Bronchial epithelial cell (primary cell): ENCODE results near the gene WNT3A. TPM values are rescaled to one million over a fixed set of nuclear protein-coding genes. Genes with fewer than 3 reads are reported as not detected.

Source experiments
- DNase-seq: peaks from one replicate; pipeline ENCODE4 v3.0.0-alpha.2; 2010; ENCODE audit warnings: low read depth
- FAIRE-seq: peaks from 2 replicates; lab custom pipeline; 2011; peaks lifted over from hg19 to GRCh38; lab: Jason Lieb, UNC
- H3K27me3 ChIP-seq: 2 replicates; pipeline ENCODE4 v1.5.1; 2011; ENCODE audit warnings: low read length; ENCODE audit not compliant: control insufficient read depth, insufficient read depth
- H3K36me3 ChIP-seq: 2 replicates; pipeline ENCODE4 v1.5.1; 2011; ENCODE audit warnings: low read length; ENCODE audit not compliant: control insufficient read depth, insufficient read depth
- H3K4me3 ChIP-seq: 2 replicates; pipeline ENCODE4 v1.5.1; 2011; ENCODE audit warnings: mild to moderate bottlenecking, low read depth, low read length, control low read depth
- total RNA-seq: library from RNA; depleted of rRNA; stranded (reverse); fragments of >200 nt; gene quantifications from 2 replicates; pipeline ENCODE4 v1.2.1, GENCODE V29; 2014
- TF ChIP-seq, protein P1 (sequence below): IDR thresholded peaks from 2 replicates; pipeline ENCODE4 v1.5.1; 2011; ENCODE audit warnings: mild to moderate bottlenecking, moderate library complexity, low read length, control low read depth, inconsistent platforms; ENCODE audit not compliant: insufficient read depth, severe bottlenecking

WNT3A gene
- total RNA-seq, 1 donor from 2014 or later = not detected

DNA sequence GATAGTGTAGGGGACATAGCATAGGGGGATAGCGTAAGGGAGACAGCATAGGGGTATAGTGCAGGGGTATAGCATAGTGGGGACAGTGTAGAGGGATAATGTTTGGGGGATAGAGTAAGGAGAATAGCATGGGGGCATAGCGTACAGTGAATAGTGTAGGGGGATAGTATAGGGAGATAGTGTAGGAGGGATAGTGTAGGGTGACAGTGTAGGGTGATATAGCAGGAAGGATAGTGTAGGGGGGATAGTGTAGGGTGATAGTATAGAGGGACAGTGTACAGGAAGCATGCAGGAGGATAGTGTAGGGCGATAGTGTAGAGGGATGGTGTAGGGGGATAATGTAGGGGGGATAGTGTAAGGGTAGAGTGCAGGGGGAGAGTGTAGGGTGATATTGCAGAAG lies 64.1 kb downstream of the WNT3A start:
- H3K36me3 ChIP-seq = no peaks in the 10 kb centered on the region
- TF ChIP-seq, protein P1, sequence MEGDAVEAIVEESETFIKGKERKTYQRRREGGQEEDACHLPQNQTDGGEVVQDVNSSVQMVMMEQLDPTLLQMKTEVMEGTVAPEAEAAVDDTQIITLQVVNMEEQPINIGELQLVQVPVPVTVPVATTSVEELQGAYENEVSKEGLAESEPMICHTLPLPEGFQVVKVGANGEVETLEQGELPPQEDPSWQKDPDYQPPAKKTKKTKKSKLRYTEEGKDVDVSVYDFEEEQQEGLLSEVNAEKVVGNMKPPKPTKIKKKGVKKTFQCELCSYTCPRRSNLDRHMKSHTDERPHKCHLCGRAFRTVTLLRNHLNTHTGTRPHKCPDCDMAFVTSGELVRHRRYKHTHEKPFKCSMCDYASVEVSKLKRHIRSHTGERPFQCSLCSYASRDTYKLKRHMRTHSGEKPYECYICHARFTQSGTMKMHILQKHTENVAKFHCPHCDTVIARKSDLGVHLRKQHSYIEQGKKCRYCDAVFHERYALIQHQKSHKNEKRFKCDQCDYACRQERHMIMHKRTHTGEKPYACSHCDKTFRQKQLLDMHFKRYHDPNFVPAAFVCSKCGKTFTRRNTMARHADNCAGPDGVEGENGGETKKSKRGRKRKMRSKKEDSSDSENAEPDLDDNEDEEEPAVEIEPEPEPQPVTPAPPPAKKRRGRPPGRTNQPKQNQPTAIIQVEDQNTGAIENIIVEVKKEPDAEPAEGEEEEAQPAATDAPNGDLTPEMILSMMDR = no peak
- peaks cover 7% of the 10 kb centered on the region for H3K27me3 ChIP-seq
- no peak overlapping the region for H3K4me3 ChIP-seq
- FAIRE-seq = no peak
- DNase-seq = no peak

DNA sequence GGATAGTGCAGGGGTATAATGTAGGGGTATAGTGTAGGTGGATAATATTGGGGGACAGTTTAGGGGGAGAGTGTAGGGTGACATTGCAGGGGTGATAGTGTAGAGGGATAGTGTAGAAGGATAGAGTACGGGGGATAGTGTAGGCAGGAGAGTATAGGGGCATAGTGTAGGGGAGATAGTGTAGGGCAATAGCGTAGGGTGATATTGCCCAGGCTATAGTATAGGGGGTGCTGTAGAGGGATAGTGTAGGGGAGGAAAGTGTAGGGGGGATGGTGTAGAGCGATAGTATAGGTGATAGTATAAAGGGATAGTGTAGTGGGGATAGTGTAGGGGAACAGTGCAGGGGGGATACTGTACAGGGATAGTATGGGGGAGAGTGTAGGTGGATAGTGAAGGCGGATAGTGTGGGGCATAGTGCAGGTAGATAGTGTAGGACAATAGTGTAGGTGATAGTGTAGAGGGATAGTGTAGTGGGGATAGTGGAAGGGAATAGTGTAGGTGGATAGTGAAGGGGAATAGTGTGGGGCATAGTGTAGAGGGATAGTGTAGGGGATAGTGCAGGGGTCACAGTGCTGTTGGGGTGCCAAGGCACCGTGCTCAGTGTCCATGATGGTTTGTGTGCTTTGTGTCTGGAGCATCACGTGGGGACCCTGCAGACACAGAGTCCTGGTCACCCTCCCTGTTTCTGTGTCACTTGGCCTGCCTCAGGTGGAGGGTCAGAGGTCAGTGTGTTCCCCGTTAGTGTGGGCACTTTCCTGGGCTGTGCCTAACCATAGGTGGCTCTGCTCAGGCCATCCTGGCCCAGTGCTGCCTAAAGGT lies 65.2 kb downstream of the WNT3A start:
- H3K27me3 ChIP-seq = peaks cover 3% of the 10 kb centered on the region
- FAIRE-seq = peak; percentile 82
- TF ChIP-seq, protein P1 = no peak
- no peak overlapping the region for H3K4me3 ChIP-seq
- DNase-seq = no peak
- no peaks in the 10 kb centered on the region for H3K36me3 ChIP-seq

DNA sequence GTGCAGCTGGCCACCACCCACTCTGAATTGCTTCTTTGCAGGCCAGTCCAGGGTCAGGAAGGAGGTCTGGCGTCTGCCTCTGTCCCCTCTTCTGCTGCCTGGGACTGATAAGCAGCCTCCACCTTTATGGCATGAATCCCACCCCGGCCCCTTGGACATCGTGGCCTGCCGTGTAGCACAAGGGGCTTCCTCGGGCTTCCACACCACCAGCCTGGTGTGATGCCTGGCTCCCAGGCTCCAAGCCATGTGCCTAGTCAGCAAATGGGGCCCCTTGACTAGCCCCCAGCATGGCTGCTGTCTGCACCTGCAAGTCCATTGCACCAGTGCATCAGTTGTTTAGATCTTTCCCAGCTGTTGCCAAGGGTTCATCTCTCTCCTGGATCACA lies 65.9 kb downstream of the WNT3A start:
- TF ChIP-seq, protein P1 = no peak
- DNase-seq (no peak), FAIRE-seq (no peak)
- no peaks in the 10 kb centered on the region for H3K27me3 ChIP-seq
- H3K36me3 ChIP-seq = no peaks in the 10 kb centered on the region
- H3K4me3 ChIP-seq = no peak overlapping the region

DNA sequence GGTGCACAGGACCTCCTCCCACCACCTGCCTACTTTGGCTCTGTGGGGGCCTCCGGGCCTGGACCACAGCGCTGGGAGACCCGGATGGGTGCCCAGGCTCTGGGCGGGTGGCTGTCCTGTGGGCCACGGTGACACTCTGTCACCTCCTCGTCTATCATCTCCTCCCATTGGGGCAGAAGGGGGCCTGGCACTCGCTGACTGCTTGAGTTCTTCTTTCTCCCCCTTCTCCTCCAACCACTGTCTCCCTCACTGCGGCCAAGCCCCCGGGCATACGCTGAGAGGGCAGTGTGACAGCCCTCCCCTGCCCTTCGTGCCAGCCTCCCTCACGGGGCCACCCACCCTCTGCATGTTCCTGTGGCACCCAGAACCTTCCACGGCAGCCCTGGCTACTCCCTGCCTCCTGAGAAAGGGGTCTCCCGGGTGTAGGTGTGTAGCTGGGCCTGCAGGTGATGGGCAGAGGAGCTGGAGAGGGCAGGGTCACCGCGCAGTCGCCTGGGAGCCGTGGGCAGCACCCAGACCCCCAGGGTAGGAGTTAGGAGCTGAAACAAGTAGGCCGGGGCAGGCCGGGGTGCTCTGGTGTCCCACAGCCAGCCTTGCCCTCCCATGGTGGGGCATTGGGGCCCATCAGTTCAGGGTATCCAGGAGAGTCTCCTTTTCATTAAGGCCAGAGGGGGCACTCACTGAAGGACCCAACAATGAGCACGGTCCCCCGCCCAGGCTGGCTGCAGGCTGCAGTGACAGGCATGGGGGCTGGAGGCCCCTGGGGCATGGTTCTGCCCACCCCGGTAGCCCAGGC lies 66.5 kb downstream of the WNT3A start:
- TF ChIP-seq, protein P1 = no peak
- FAIRE-seq = no peak

DNA sequence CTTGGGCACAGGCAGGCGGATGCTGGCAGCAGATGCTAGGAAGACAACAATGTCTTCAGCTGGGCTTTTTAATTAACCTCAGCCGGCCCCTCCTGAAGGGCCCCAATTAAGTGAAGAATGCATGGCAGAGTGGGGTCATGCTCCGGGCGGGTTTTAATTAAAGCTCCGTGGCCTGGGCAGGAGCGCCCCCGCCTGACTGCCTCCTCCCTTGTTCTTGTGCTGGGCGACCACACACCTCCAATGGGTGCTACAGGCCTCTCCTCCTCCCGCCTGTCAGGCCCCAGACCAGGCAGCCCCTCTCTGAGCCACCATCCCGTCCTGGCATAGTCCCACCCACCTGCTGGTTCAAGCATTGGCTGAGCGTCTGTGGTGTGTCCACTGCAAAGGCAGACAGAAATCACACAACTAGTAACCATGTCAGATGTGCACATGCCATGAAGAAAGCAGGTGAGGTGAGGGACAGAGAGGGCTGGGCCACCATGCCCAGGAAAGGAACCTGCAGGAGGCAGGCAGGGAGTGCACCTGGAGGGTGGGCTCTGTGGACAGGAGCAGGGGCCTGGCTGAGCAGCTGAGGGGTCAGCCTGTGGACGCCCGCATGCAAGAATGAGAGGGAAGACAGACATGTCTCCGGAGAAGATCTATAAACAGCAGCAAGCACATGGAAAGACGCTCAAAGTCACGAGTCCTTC lies 67.2 kb downstream of the WNT3A start:
- FAIRE-seq (no peak), DNase-seq (no peak)
- H3K36me3 ChIP-seq = no peaks in the 10 kb centered on the region
- H3K4me3 ChIP-seq = no peak overlapping the region
- H3K27me3 ChIP-seq = no peaks in the 10 kb centered on the region
- TF ChIP-seq, protein P1 = peak; percentile 65

More for the DNA sequence above, 66.5 kb downstream of the WNT3A start:
- no peak overlapping the region for H3K4me3 ChIP-seq
- H3K36me3 ChIP-seq = no peaks in the 10 kb centered on the region
- no peaks in the 10 kb centered on the region for H3K27me3 ChIP-seq
- no peak for DNase-seq
